Measurements from ENCODE around the gene DYRK1A. TPM values are rescaled to one million over a fixed set of nuclear protein-coding genes. Genes with fewer than 3 reads are reported as not detected.

The DYRK1A gene
- total and polyA plus RNA-seq, 2 of the 13 experiments (the other 11 are each of a cell fraction or from before 2014, with no cell fraction given), result 24.6 to 34.2 TPM

GRCh38 chr21:37551331-37551992 lies 184.9 kb downstream of the DYRK1A start (continued):
- TF ChIP-seq HNRNPUL1 (IDR thresholded peaks at IDR 0.05; ENCODE audit: low read depth, low read length) (no peak), ZNF614 (CRISPR knock-in tag; IDR thresholded peaks at IDR 0.05; ENCODE audit: borderline replicate concordance) (no peak), JUN (CRISPR knock-in tag; IDR thresholded peaks at IDR 0.05) (no peak), ZNF280B (CRISPR knock-in tag; IDR thresholded peaks at IDR 0.05; ENCODE audit: borderline replicate concordance) (no peak), ZC3H4 (CRISPR knock-in tag; IDR thresholded peaks at IDR 0.05; ENCODE audit: borderline replicate concordance) (no peak), HCFC1 (IDR thresholded peaks at IDR 0.05; ENCODE audit: low read depth, low read length) (no peak), ZNF354B (CRISPR knock-in tag; IDR thresholded peaks at IDR 0.05) (no peak), PRMT3 (CRISPR knock-in tag; IDR thresholded peaks at IDR 0.05; ENCODE audit: borderline replicate concordance, low read depth) (no peak), ZNF292 (CRISPR knock-in tag; IDR thresholded peaks at IDR 0.05; ENCODE audit: borderline replicate concordance, low read depth) (0 out of 2 replicates have a peak, but pooled peaks have one; percentile 40), PAXIP1 (CRISPR knock-in tag; conservative IDR thresholded peaks at IDR 0.05) (peak; percentile 42), RORA (CRISPR knock-in tag; IDR thresholded peaks at IDR 0.05) (no peak), SKIL (CRISPR knock-in tag; IDR thresholded peaks at IDR 0.05; ENCODE audit: borderline replicate concordance) (no peak)
